Fibroblast of pulmonary artery (primary cell): ENCODE results near the gene ARHGDIB.

Experiments used
- DNase-seq: peaks from one replicate; pipeline ENCODE4 v3.0.0-alpha.2; 2010; ENCODE audit warnings: low read depth
- H3K4me3 ChIP-seq: replicated peaks from 2 replicates; pipeline ENCODE4 v1.5.1; 2011; ENCODE audit warnings: low read depth, mild to moderate bottlenecking, control low read depth, low read length, moderate library complexity
- TF ChIP-seq, protein P1 (sequence below): IDR thresholded peaks from 2 replicates; pipeline ENCODE4 v1.5.1; 2011; ENCODE audit warnings: mild to moderate bottlenecking, control low read depth, low read length, inconsistent platforms; ENCODE audit errors: missing control alignments

The ARHGDIB gene

GRCh38 chr12:14905269-14906004 lies 56.0 kb downstream of the ARHGDIB start:
- TF ChIP-seq, protein P1, sequence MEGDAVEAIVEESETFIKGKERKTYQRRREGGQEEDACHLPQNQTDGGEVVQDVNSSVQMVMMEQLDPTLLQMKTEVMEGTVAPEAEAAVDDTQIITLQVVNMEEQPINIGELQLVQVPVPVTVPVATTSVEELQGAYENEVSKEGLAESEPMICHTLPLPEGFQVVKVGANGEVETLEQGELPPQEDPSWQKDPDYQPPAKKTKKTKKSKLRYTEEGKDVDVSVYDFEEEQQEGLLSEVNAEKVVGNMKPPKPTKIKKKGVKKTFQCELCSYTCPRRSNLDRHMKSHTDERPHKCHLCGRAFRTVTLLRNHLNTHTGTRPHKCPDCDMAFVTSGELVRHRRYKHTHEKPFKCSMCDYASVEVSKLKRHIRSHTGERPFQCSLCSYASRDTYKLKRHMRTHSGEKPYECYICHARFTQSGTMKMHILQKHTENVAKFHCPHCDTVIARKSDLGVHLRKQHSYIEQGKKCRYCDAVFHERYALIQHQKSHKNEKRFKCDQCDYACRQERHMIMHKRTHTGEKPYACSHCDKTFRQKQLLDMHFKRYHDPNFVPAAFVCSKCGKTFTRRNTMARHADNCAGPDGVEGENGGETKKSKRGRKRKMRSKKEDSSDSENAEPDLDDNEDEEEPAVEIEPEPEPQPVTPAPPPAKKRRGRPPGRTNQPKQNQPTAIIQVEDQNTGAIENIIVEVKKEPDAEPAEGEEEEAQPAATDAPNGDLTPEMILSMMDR, result no peak
- no peak overlapping the region for H3K4me3 ChIP-seq
- DNase-seq, result peak; percentile 79

DNA sequence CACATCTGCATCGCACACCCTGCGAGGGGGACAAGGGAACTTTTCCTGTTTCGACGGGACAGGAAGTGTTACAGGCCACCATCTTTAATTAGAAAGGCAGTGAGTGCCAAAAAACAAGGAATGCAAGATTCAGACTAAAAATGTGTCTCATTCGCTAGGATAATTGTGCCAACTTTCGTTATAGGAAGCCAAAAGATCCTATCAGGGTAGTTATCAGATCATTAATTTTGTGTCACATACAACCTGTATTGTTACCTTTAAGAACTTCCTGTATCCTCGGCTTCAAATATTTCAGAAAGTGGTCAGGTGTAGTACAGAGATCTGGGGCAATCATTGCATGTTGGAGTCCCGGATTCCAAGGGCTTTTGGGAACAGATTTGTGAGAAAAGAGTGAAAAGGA lies 56.5 kb downstream of the ARHGDIB start:
- no peak overlapping the region for H3K4me3 ChIP-seq
- no peak for DNase-seq
- TF ChIP-seq, protein P1, result no peak

DNA sequence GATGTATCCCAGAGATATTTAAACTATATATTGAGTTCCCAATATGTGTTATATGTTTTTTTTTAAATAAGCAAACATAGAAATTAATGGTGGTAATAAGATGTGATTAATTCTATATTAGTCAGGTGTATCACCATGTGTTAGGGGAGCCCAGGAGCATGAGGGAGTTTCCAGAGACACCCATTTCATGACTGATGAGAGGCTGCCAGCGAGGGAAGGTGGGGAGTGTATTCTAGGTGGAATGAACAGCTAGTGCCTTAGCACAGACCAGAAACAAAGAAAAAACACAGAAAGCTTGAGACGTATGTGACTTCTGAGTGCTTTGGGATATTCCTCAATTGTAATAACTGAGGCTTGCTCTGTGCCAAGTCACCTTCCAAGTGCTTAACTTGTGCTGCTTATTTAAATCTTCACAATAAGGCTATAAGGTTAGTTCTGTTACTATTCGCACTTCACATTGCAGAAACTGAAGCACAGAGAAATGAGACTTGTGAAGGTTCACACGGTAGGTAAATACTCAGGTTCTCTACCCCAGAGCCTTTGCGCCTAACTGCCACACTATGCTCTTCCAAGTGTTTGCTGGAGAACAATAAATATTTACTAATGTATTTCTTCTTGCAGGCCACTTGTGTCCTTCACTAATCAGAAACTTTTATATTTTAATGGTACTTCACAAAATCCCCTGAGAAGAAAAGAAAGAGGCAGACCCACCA lies 57.9 kb downstream of the ARHGDIB start:
- TF ChIP-seq, protein P1, result no peak
- no peak overlapping the region for H3K4me3 ChIP-seq
- DNase-seq, result no peak

DNA sequence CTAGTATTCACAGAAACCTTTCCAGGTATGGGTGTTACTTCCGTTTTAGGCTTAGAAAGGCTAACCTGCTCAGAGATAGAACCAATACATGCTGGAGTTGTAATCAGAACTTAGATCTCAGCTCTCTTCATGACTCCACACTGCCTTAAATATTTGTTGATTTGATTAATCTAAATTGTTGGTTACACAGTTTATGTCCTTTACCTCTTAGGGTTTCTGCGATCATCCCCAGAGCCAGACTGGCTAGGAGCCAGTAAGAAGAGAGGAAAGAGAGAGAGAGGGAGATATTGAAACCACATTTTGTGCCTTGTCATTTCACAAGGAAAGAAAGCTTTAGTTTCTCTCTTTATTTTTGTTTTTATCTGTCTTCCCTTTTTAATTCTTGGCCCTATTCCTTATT lies 58.9 kb downstream of the ARHGDIB start:
- TF ChIP-seq, protein P1, result no peak
- no peak overlapping the region for H3K4me3 ChIP-seq
- DNase-seq, result no peak

DNA sequence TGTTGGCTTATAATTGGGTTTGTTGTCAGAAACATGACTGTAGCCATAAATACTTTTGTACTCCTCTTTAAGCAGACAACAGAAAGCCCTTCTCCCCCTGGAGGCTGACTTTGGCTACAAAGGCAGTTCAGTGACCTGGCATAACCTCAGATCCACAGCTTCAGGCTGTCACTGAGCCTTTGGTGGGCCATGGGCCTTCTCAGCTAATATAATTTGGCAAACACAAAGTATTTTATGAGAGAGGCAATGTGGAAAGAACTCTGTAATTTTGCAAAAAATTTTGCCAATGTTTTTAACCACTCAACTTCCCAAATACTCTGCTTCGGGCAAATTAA lies 60.2 kb downstream of the ARHGDIB start:
- TF ChIP-seq, protein P1, result no peak
- DNase-seq, result no peak
- no peak overlapping the region for H3K4me3 ChIP-seq

DNA sequence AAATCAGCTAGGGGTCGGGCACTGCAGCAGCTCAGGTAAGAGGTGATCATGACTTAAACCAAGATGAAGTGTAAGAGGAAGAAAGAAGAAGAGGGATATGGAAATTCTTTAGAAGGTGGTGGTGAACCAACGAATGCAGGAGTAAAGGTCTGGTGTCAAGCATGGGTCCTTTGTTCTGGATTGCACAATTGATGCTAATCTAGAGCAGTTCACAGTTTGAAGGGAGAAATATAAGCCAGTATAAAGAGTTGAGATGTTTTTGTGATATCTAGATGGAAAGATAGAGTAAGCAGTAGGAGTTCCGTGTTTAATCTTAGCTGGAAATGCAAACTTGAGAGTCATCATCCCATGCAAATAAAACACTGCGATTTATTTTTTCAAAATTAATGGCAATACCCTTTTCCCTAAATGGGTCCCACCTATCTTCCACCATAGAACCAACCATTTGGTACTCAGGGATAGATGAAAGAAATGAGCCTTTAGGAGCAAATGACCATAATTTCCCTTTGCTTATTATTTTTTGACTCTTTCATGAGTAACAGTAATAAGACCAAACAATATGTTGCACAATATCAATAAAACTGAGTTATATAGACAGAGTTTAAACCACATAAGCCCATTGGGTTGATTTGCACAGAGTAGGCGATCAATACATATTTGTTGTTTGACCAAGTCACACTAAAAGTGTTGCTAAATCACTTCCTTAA lies 60.7 kb downstream of the ARHGDIB start:
- DNase-seq, result no peak
- TF ChIP-seq, protein P1, result no peak
- H3K4me3 ChIP-seq, result no peak overlapping the region
